Mesenchymal stem cell (in vitro differentiated cells and primary cell): Measurements from ENCODE around the gene ATG4C.

Source experiments
- DNase-seq: peaks from one replicate; pipeline ENCODE4 v3.0.0-alpha.2; 2013
- H2AFZ ChIP-seq: one replicate; pipeline ENCODE4 v1.6.1; 2013; ENCODE audit warnings: low read depth, mild to moderate bottlenecking, control low read depth, inconsistent platforms, low read length, moderate library complexity
- H2AK5ac ChIP-seq: 2 replicates; pipeline ENCODE4 v1.6.1; 2013; ENCODE audit warnings: low read length, moderate library complexity, mild to moderate bottlenecking, inconsistent platforms; ENCODE audit not compliant: severe bottlenecking
- H2BK120ac ChIP-seq: one replicate; pipeline ENCODE4 v1.6.1; 2013; ENCODE audit warnings: low read depth, mild to moderate bottlenecking, inconsistent platforms, low read length, moderate library complexity
- H2BK12ac ChIP-seq, 2 experiments: one replicate each; pipeline ENCODE4 v1.6.1; 2013; ENCODE audit warnings: inconsistent platforms in 2 of 2, low read length in 2 of 2, mild to moderate bottlenecking in 2 of 2, moderate library complexity in 2 of 2, control low read depth in 1 of 2
- H2BK15ac ChIP-seq: one replicate; pipeline ENCODE4 v1.6.1; 2013; ENCODE audit warnings: mild to moderate bottlenecking, low read depth, inconsistent platforms; ENCODE audit not compliant: poor library complexity, severe bottlenecking
- H2BK5ac ChIP-seq: 2 replicates; pipeline ENCODE4 v1.6.1; 2013; ENCODE audit warnings: low read depth, mild to moderate bottlenecking, low read length, control low read depth, inconsistent platforms; ENCODE audit not compliant: poor library complexity, severe bottlenecking
- H3K14ac ChIP-seq, 2 experiments: one replicate each; pipeline ENCODE4 v1.6.1; 2013; ENCODE audit warnings: inconsistent platforms in 2 of 2, low read length in 2 of 2, control low read depth in 1 of 2, mild to moderate bottlenecking in 1 of 2, moderate library complexity in 1 of 2
- H3K18ac ChIP-seq, 2 experiments: one replicate each; pipeline ENCODE4 v1.6.1; 2013; ENCODE audit warnings: inconsistent platforms in 2 of 2, low read length in 2 of 2, control low read depth in 1 of 2, low read depth in 1 of 2, mild to moderate bottlenecking in 1 of 2
- H3K23ac ChIP-seq, 2 experiments: one replicate each; pipeline ENCODE4 v1.6.1; 2013; ENCODE audit warnings: inconsistent platforms in 2 of 2, low read length in 2 of 2, mild to moderate bottlenecking in 2 of 2, moderate library complexity in 2 of 2, control low read depth in 1 of 2
- H3K27ac ChIP-seq: 2 replicates; pipeline ENCODE4 v1.5.1; 2013; ENCODE audit warnings: mild to moderate bottlenecking, moderate library complexity, low read length, control low read depth, inconsistent platforms; ENCODE audit not compliant: poor library complexity, severe bottlenecking
- H3K27me3 ChIP-seq, 2 experiments: 2 replicates each; pipeline versions ENCODE4 v1.6.1 to v1.7.0; 2013; ENCODE audit warnings: low read length in 2 of 2, mild to moderate bottlenecking in 2 of 2, moderate library complexity in 2 of 2, control low read depth in 1 of 2, inconsistent platforms in 1 of 2; ENCODE audit not compliant: control insufficient read depth in 1 of 2, insufficient read depth in 1 of 2
- H3K36me3 ChIP-seq, 2 experiments: 2 replicates each; pipeline versions ENCODE4 v1.6.1 to v1.7.0; 2013; ENCODE audit warnings: low read length in 2 of 2, control low read depth in 1 of 2, inconsistent platforms in 1 of 2, low read depth in 1 of 2, mild to moderate bottlenecking in 1 of 2; ENCODE audit not compliant: insufficient read depth in 2 of 2, control insufficient read depth in 1 of 2
- H3K4ac ChIP-seq, 2 experiments: one replicate each; pipeline ENCODE4 v1.6.1; 2013; ENCODE audit warnings: inconsistent platforms in 2 of 2, low read length in 2 of 2, mild to moderate bottlenecking in 2 of 2, moderate library complexity in 2 of 2, control low read depth in 1 of 2, low read depth in 1 of 2
- H3K4me1 ChIP-seq: 2 replicates; pipeline ENCODE4 v1.6.1; 2013; ENCODE audit warnings: low read depth, low read length, control low read depth; ENCODE audit not compliant: control insufficient read depth, insufficient read depth
- H3K4me2 ChIP-seq: 2 replicates; pipeline ENCODE4 v1.6.1; 2013; ENCODE audit warnings: low read length, mild to moderate bottlenecking, inconsistent platforms; ENCODE audit not compliant: poor library complexity, severe bottlenecking
- H3K4me3 ChIP-seq, 2 experiments: 2 replicates each; pipeline versions ENCODE4 v1.5.1 to v1.7.0; 2013; ENCODE audit warnings: low read length in 2 of 2, mild to moderate bottlenecking in 2 of 2, control low read depth in 1 of 2, low read depth in 1 of 2; ENCODE audit not compliant: insufficient read depth in 1 of 2
- H3K79me1 ChIP-seq: replicated peaks from 2 replicates; pipeline ENCODE4 v1.6.1; 2013; ENCODE audit warnings: mild to moderate bottlenecking, control low read depth, low read length, inconsistent platforms; ENCODE audit not compliant: poor library complexity, severe bottlenecking
- H3K9ac ChIP-seq: 2 replicates; pipeline ENCODE4 v1.7.0; 2013; ENCODE audit warnings: mild to moderate bottlenecking, low read length, moderate library complexity
- H3K9me3 ChIP-seq: 2 replicates; pipeline ENCODE4 v1.7.0; 2013; ENCODE audit warnings: mild to moderate bottlenecking, low read length; ENCODE audit not compliant: control insufficient read depth
- H4K8ac ChIP-seq: one replicate; pipeline ENCODE4 v1.6.1; 2013; ENCODE audit warnings: inconsistent platforms, mild to moderate bottlenecking, low read length, moderate library complexity
- H4K91ac ChIP-seq: one replicate; pipeline ENCODE4 v1.6.1; 2013; ENCODE audit warnings: mild to moderate bottlenecking, low read length, inconsistent platforms
- WGBS: methylation state at CpG from one replicate; pipeline ENCODE4 v1.1.7; 2013; ENCODE audit warnings: mixed read lengths; 5-methylcytosine and 5-hydroxymethylcytosine counted together

Gene ATG4C

DNA sequence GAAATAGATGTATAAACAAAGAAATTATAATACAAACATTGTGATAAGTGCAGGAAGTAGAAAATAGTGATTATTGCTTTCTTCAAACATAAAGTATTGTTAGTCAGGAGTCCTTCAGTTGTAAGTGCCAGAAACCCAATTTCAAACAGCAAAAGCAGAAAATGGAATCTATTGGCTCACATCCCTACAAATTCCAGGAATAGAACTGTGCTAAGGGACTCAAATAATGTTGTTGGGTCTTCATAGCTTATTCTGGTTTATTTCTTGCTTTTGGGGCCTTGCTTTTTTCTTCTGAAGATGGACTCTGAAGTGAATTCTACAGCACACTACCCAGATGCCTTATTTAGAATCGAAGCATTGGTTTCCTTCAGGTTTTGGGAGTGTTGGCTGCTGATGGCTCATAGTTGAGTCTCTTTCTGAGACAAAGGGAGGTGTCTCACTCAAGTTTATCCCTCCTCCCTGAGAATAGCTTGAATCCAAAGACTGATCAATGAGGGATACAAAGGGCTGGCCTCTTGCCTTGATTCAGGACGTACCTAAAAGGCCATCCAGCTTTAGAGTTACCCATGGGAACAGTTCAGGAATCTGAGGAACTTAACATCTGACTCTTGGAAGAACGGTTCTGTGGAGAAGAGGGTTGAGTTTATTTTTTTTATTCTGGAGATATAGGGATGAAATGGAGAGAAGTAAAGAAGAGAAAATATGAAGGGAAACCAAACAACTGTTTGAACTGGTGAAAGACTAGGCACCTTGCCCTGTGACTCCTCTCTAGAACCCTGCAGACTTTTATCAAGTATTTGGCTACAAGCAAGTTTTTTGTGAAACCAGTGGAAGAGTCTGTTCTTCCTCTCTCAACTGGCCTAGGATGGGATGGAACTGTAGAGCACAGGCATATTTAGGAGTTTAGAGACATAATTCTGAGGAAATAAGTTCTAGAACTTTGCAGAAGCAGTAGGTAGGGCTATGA lies 39.0 kb upstream of the ATG4C start:
- no peak overlapping the region for H3K14ac ChIP-seq

DNA sequence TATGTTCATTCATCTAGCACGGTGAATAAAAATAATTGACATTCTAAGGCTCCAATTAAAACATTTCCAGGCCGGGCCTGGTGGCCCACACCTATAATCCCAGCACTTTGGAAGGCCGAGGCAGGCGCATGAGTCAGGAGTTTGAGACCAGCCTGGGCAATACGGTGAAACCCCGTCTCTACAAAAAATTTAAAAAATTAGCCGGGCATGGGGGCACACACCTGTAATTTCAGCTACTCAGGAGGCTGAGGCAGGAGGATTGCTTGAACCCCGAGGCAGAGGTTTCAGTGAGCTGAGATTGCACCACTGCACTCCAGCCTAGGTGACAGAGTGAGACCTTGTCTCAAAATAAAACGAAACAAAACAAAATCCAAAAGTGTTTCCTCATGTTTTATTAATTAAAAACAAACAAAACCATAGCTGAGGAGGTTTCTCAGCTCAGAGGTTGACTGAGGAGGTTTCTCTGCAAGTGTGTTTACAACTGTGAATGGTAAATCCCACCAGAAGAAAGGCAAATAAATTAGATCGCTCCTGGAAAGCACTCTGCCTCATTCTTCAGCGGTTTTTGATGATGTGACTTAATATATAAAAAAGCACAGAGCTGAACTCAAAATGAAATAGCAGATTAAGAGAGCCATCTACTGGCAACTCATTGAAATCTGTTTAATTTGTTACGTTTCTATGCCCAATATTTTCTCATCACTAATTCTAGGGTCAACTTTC lies 37.7 kb upstream of the ATG4C start:
- Histone ChIP-seq H2BK15ac (no peak overlapping the region), H3K9ac (peak overlapping the region; percentile 73), H3K27ac (no peak overlapping the region), H3K36me3 (no peaks in the 10 kb centered on the region), H3K4me1 (no peaks in the 10 kb centered on the region), H4K8ac (no peak overlapping the region), H4K91ac (no peak overlapping the region), H2AFZ (no peak overlapping the region), H2BK12ac (no peak overlapping the region), H3K4ac (no peak overlapping the region), H3K27me3 (no peaks in the 10 kb centered on the region), H3K9me3 (no peaks in the 10 kb centered on the region), H3K4me2 (peak overlapping the region; percentile 66), H3K14ac (no peak overlapping the region), H3K79me1 (no peaks in the 10 kb centered on the region), H3K4me3 (peak overlapping the region in 1 of 2 experiments; percentile 37), H2AK5ac (no peak overlapping the region), H2BK5ac (no peak overlapping the region), H3K23ac (no peak overlapping the region), H2BK120ac (no peak overlapping the region), H3K18ac (no peak overlapping the region)
- peak; percentile 63 for DNase-seq
- 86% methylated on average over 9 of the region's 12 CpGs for WGBS

More for the DNA sequence above, 39.0 kb upstream of the ATG4C start:
- Histone ChIP-seq H2BK12ac (no peak overlapping the region), H2AK5ac (no peak overlapping the region), H3K9me3 (no peaks in the 10 kb centered on the region), H3K9ac (peak overlapping the region; percentile 24), H3K36me3 (no peaks in the 10 kb centered on the region), H3K27ac (no peak overlapping the region), H4K91ac (no peak overlapping the region), H3K4me2 (no peak overlapping the region), H3K79me1 (no peaks in the 10 kb centered on the region), H3K4me1 (no peaks in the 10 kb centered on the region), H2BK15ac (no peak overlapping the region), H2BK120ac (no peak overlapping the region), H2AFZ (no peak overlapping the region), H3K4ac (no peak overlapping the region), H3K4me3 (peak overlapping the region in 1 of 2 experiments; percentile 11), H3K23ac (no peak overlapping the region), H4K8ac (no peak overlapping the region), H3K18ac (no peak overlapping the region), H2BK5ac (no peak overlapping the region), H3K27me3 (no peaks in the 10 kb centered on the region)
- 77% methylated on average over 3 of the region's 3 CpGs for WGBS
- DNase-seq = no peak

DNA sequence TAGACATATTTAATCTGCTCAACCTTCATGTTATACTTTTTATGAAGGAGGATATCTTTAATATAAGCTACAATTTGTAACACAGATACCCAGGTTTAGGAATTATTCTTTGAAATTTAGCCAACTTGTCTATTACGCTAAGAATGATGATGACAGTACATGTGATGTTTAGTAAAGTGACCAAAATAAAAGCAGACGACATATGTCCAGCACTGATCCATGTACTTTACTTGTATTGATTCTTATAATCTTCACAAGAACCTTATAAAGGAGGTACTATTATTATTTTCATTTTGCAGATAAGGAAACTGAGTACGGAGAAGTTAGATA lies 37.2 kb upstream of the ATG4C start:
- no peak overlapping the region for H4K8ac ChIP-seq
- no peaks in the 10 kb centered on the region for H3K36me3 ChIP-seq
- no peak overlapping the region for H3K23ac ChIP-seq
- H2BK120ac ChIP-seq = no peak overlapping the region
- no peak overlapping the region for H3K18ac ChIP-seq
- no peaks in the 10 kb centered on the region for H3K9me3 ChIP-seq
- 100% methylated on average over 1 of the region's 3 CpGs for WGBS
- H2AFZ ChIP-seq = no peak overlapping the region
- no peak overlapping the region for H3K4me3 ChIP-seq
- H3K27me3 ChIP-seq = no peaks in the 10 kb centered on the region
- H3K79me1 ChIP-seq = no peaks in the 10 kb centered on the region
- H2BK12ac ChIP-seq = no peak overlapping the region
- H3K4me1 ChIP-seq = no peaks in the 10 kb centered on the region
- H3K27ac ChIP-seq = no peak overlapping the region
- no peak overlapping the region for H3K4me2 ChIP-seq
- H2AK5ac ChIP-seq = no peak overlapping the region
- no peak for DNase-seq
- H3K14ac ChIP-seq = no peak overlapping the region
- H2BK5ac ChIP-seq = no peak overlapping the region
- H2BK15ac ChIP-seq = no peak overlapping the region
- no peak overlapping the region for H4K91ac ChIP-seq
- H3K9ac ChIP-seq = peak overlapping the region; percentile 73
- no peak overlapping the region for H3K4ac ChIP-seq
